NCI-H2227 treated with DMSO at 0.1 percent for 48 hours (cell line): Measurements from ENCODE around the gene TWF2.

Experiments used
- DNase-seq: peaks from one replicate; lab custom pipeline; 2025; lab: John Stamatoyannopoulos, UW

The TWF2 gene

DNA sequence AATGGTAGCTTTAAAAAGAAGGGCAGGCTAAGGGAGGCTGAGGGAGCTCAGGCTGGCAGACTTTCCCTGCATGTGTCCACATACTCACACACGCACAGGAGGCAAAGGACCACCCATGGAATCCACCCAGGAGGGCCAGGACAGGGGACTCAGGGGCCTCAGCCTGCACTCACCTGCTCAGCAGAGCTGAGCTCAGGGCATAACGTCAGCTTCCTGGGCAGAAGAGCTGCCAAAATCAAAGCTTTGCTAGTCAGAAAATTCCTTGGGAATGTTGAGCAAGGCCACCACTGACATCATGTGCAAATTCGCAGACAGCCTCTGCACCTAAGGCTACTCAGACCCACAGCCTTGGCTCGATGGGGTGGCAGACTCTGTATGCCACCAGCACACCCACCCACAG is 57.4 kb downstream of the TWF2 start:
- no peak for DNase-seq
